Nephron (organoid): ENCODE measurements around the gene PTGIS.

Experiments used
- H3K27ac Mint-ChIP-seq, 3 experiments: 2 replicates each; pipeline ENCODE4 v1.8.0; 2020; ENCODE audit warnings: mixed read lengths in 3 of 3, mild to moderate bottlenecking in 2 of 3, moderate library complexity in 1 of 3
- H3K27me3 Mint-ChIP-seq: 2 replicates; pipeline ENCODE4 v1.8.0; 2021; ENCODE audit warnings: low read depth, mild to moderate bottlenecking, moderate library complexity, mixed read lengths
- H3K36me3 Mint-ChIP-seq: 2 replicates; pipeline ENCODE4 v1.8.0; 2020; ENCODE audit warnings: low read depth, mixed read lengths
- H3K4me1 Mint-ChIP-seq: 2 replicates; pipeline ENCODE4 v1.8.0; 2020; ENCODE audit warnings: mixed read lengths
- H3K4me3 Mint-ChIP-seq, 3 experiments: 2 replicates each; pipeline ENCODE4 v1.8.0; 2020; ENCODE audit warnings: mild to moderate bottlenecking in 3 of 3, mixed read lengths in 3 of 3, moderate library complexity in 2 of 3
- H3K9me3 Mint-ChIP-seq: 2 replicates; pipeline ENCODE4 v1.8.0; 2020; ENCODE audit warnings: mixed read lengths
- TF ChIP-seq, protein P1 (sequence below), 3 experiments: fragments of 200-600 bp; sonication (generic); IDR thresholded peaks; one replicate each; pipeline ENCODE4 v1.5.0; 2021; ENCODE audit warnings: antibody characterized with exemption in 3 of 3; ENCODE audit not compliant: unreplicated experiment in 3 of 3

PTGIS gene

DNA sequence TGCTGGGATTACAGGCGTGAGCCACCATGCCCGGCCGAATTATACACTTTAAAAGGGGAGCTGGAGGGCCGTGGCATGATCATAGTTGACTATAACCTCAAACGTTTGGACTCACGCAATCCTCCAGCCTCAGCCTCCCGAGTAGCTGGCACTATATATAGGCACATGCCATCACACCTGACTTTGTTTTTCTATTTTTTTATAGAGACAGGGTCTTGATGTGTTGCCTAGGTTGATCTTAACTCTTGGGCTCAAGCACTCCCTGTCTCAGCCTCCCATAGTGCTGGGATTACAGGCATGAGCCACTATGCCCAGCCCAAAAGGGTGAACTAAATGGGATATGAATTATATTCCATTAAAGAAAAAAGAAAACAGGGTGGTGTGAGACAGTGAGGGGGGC lies 7.8 kb downstream of the PTGIS start:
- Mint-ChIP-seq H3K27me3 (no peaks in the 10 kb centered on the region), H3K36me3 (peaks cover 53% of the 10 kb centered on the region), H3K9me3 (peaks cover 12% of the 10 kb centered on the region), H3K4me3 (peak overlapping the region in 1 of 3 experiments; percentile 15), H3K4me1 (peaks cover 40% of the 10 kb centered on the region), H3K27ac (peak overlapping the region in 1 of 3 experiments; percentile 81)
- TF ChIP-seq, protein P1, sequence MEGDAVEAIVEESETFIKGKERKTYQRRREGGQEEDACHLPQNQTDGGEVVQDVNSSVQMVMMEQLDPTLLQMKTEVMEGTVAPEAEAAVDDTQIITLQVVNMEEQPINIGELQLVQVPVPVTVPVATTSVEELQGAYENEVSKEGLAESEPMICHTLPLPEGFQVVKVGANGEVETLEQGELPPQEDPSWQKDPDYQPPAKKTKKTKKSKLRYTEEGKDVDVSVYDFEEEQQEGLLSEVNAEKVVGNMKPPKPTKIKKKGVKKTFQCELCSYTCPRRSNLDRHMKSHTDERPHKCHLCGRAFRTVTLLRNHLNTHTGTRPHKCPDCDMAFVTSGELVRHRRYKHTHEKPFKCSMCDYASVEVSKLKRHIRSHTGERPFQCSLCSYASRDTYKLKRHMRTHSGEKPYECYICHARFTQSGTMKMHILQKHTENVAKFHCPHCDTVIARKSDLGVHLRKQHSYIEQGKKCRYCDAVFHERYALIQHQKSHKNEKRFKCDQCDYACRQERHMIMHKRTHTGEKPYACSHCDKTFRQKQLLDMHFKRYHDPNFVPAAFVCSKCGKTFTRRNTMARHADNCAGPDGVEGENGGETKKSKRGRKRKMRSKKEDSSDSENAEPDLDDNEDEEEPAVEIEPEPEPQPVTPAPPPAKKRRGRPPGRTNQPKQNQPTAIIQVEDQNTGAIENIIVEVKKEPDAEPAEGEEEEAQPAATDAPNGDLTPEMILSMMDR (IDR thresholded peaks at IDR 0.05; ENCODE audit: unreplicated experiment in 3 of 3), result no peak

DNA sequence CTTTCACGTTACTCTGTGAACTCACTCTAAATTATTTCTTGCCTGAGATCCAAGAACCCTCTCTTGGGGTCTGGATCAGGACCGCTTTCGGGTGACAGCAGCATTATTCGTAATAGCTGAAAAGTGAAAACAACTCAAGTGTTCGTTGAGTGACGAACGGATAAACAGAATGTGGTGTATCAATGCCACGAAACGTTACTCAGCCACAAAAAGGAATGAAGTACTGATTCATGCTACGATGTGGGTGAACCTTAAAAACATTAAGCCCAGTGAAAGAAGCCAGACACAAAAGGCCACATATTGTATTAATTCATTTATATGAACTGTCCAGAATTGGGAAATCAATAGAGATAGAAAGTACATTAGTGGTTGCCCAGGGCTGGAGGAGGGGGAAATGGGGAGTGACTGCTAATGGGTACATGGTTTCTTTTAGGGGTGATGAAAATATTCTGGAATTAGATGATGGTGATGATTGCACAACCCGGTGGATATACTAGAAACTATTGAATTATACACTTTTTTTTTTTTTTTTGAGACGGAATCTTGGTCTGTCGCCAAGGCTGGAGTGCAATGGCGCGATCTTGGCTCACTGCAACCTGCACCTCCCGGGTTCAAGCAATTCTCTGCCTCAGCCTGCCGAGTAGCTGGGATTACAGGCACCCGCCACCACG lies 8.4 kb downstream of the PTGIS start:
- peaks cover 12% of the 10 kb centered on the region for H3K9me3 Mint-ChIP-seq
- H3K36me3 Mint-ChIP-seq, result peaks cover 54% of the 10 kb centered on the region
- H3K4me1 Mint-ChIP-seq, result peaks cover 40% of the 10 kb centered on the region
- peak overlapping the region; percentile 35 to 50 (median 44) for H3K27ac Mint-ChIP-seq
- TF ChIP-seq, protein P1 (IDR thresholded peaks at IDR 0.05; ENCODE audit: unreplicated experiment in 3 of 3), result no peak
- H3K27me3 Mint-ChIP-seq, result no peaks in the 10 kb centered on the region
- no peak overlapping the region for H3K4me3 Mint-ChIP-seq

DNA sequence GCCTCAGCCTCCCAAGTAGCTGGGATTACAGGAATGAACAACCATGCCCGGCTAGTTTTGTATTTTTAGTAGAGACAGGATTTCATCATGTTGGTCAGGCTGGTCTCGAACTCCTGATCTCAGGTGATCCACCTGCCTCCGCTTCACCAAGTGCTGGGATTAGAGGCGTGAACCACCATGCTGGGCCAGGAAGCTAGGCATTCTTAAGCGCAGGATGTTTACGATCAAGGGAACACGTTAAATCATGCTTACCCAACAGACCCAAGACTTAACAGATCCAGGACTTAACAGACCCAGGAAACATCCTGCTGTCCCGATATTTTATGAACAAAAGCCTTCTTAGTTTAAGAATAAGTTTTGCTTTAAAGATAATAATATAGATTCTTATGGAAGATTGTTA lies 9.1 kb downstream of the PTGIS start:
- H3K27me3 Mint-ChIP-seq, result no peaks in the 10 kb centered on the region
- H3K27ac Mint-ChIP-seq, result peak overlapping the region in 1 of 3 experiments; percentile 44
- H3K36me3 Mint-ChIP-seq, result peaks cover 57% of the 10 kb centered on the region
- TF ChIP-seq, protein P1 (IDR thresholded peaks at IDR 0.05; ENCODE audit: unreplicated experiment in 3 of 3), result no peak
- peaks cover 12% of the 10 kb centered on the region for H3K9me3 Mint-ChIP-seq
- H3K4me1 Mint-ChIP-seq, result peaks cover 39% of the 10 kb centered on the region
- no peak overlapping the region for H3K4me3 Mint-ChIP-seq

DNA sequence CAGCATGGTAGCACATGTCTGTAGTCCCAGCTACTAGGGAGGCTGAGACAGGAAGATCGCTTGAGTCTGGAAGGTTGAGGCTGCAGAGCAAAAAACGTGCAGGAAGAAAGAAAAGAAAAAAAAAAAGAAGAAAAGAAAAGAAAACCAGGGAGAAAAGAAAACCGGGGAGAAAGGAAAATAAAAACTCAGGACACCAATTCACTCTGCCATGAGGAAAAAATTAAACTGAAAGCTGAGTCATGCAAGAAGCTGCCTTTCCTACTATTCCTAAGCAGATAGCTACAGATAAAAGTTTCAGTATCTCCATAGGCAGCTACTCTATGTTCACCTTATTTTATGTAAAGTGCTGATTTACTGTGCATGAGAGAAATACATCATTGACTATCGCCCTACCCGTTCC lies 10.5 kb downstream of the PTGIS start:
- no peaks in the 10 kb centered on the region for H3K27me3 Mint-ChIP-seq
- peaks cover 28% of the 10 kb centered on the region for H3K4me1 Mint-ChIP-seq
- TF ChIP-seq, protein P1 (IDR thresholded peaks at IDR 0.05; ENCODE audit: unreplicated experiment in 3 of 3), result no peak
- peak overlapping the region in 1 of 3 experiments; percentile 23 for H3K4me3 Mint-ChIP-seq
- peaks cover 46% of the 10 kb centered on the region for H3K36me3 Mint-ChIP-seq
- peak overlapping the region in 2 of 3 experiments; percentile 65 to 72 for H3K27ac Mint-ChIP-seq
- peaks cover 12% of the 10 kb centered on the region for H3K9me3 Mint-ChIP-seq

DNA sequence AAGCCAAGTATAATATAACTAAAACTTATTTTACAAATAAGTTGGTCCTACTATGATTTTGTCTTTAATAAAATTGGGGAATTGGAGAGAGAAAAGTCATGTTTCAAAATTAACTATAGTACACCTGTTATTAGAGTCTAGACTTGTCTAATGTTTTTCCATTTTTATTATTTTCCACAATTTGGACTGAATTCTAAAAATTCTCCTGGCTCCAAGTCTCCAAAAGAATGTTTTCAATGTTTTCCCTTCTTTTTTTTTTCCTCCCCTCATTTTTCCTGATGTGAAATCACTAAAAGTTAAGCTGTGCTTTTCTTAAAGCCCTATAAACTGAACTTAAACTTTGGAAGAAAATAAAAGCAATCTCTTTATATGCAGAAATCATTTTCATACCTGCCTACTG lies 11.3 kb downstream of the PTGIS start:
- Mint-ChIP-seq H3K27ac (peak overlapping the region in 2 of 3 experiments; percentile 65 to 72), H3K4me1 (peaks cover 28% of the 10 kb centered on the region), H3K9me3 (peaks cover 12% of the 10 kb centered on the region), H3K4me3 (no peak overlapping the region), H3K27me3 (no peaks in the 10 kb centered on the region), H3K36me3 (peaks cover 48% of the 10 kb centered on the region)
- TF ChIP-seq, protein P1 (IDR thresholded peaks at IDR 0.05; ENCODE audit: unreplicated experiment in 3 of 3), result no peak
